B cell (primary cell): ENCODE data around the gene USP17L28. TPM values are rescaled to one million over a fixed set of nuclear protein-coding genes. Genes with fewer than 3 reads are reported as not detected.
A peak's percentile ranks its signal among the peaks of the same experiment; 100 is the strongest.
"Not testable (repeated sequence)": the region's sequence is repeated elsewhere in the genome, so short reads cannot be mapped to it uniquely, and the experiment has no call there.

Source experiments
- ATAC-seq: fragments of 200-7000 bp; cut with Tn5 transposase; one replicate; pipeline ENCODE4 v1.10.0; 2021; ENCODE audit warnings: low read depth, mild to moderate bottlenecking, moderate number of reproducible peaks, moderate library complexity
- CTCF ChIA-PET: fragments of 350-600 bp; sonication (Branson Sonifier 250); formaldehyde crosslinking; loops from one replicate; lab custom pipeline; 2021; ENCODE audit warnings: antibody characterized with exemption, inconsistent platforms; lab: Charles Lee
- POLR2A ChIA-PET: fragments of 350-600 bp; sonication (Branson Sonifier 250); formaldehyde crosslinking; loops from one replicate; lab custom pipeline; 2021; ENCODE audit warnings: antibody characterized with exemption; lab: Charles Lee
- DNase-seq: peaks from one replicate; pipeline ENCODE4 v3.0.0; 2013
- H2AFZ ChIP-seq: 2 replicates; pipeline ENCODE4 v1.6.1; 2012; ENCODE audit warnings: mild to moderate bottlenecking, low read depth, low read length; ENCODE audit not compliant: insufficient read depth, poor library complexity, severe bottlenecking
- H3K27ac ChIP-seq, 2 donors: 1 replicate in 1 of 2; 2 replicates in 1 of 2; pipeline ENCODE4 v1.5.1; 2012 to 2013; ENCODE audit warnings: low read length in 2 of 2, mild to moderate bottlenecking in 2 of 2, moderate library complexity in 1 of 2
- H3K27me3 ChIP-seq, 4 experiments: fragments of 200-600 bp in 1 of 4; sonication (generic) in 1 of 4; replicated peaks in 1 of 4; 1 replicate in 2 of 4; 2 replicates in 2 of 4; pipeline versions ENCODE4 v1.6.1 to v1.7.0; 2013 to 2016; ENCODE audit warnings: low read length in 3 of 4, mild to moderate bottlenecking in 2 of 4, mixed read lengths in 1 of 4, moderate library complexity in 1 of 4; ENCODE audit not compliant: insufficient read depth in 4 of 4, control insufficient read depth in 3 of 4; ENCODE audit errors: control extremely low read depth in 1 of 4
- H3K36me3 ChIP-seq, 2 experiments: replicated peaks in 1 of 2; 1 replicate in 1 of 2; 2 replicates in 1 of 2; pipeline versions ENCODE4 v1.6.1 to v1.7.1; 2013; ENCODE audit warnings: low read length in 1 of 2; ENCODE audit not compliant: insufficient read depth in 2 of 2, control insufficient read depth in 1 of 2; ENCODE audit errors: control extremely low read depth in 1 of 2, extremely low read depth in 1 of 2
- H3K4me1 ChIP-seq, 2 donors: fragments of 200-600 bp in 1 of 2; sonication (generic) in 1 of 2; 1 replicate in 1 of 2; 2 replicates in 1 of 2; pipeline versions ENCODE4 v1.5.1 to v1.6.1; 2013 to 2017; ENCODE audit warnings: low read length in 2 of 2; ENCODE audit not compliant: control insufficient read depth in 2 of 2, insufficient read depth in 2 of 2
- H3K4me2 ChIP-seq: replicated peaks from 2 replicates; pipeline ENCODE3; 2012; ENCODE audit warnings: mild to moderate bottlenecking, low read depth, low read length; ENCODE audit not compliant: poor library complexity, severe bottlenecking
- H3K4me3 ChIP-seq, 5 experiments: fragments of 200-600 bp in 1 of 5; sonication (generic) in 1 of 5; 1 replicate in 3 of 5; 2 replicates in 2 of 5; pipeline versions ENCODE4 v1.5.1 to v1.7.0; 2011 to 2016; ENCODE audit warnings: low read length in 4 of 5, mild to moderate bottlenecking in 4 of 5, low read depth in 2 of 5, control low read depth in 1 of 5, moderate library complexity in 1 of 5; ENCODE audit not compliant: insufficient read depth in 1 of 5; ENCODE audit errors: control extremely low read depth in 1 of 5, extremely low read depth in 1 of 5
- H3K79me2 ChIP-seq: fragments of 200-600 bp; sonication (generic); one replicate; pipeline ENCODE4 v1.6.0; 2016; ENCODE audit warnings: low read length; ENCODE audit not compliant: control insufficient read depth, insufficient read depth
- H3K9ac ChIP-seq: fragments of 200-600 bp; sonication (generic); 2 replicates; pipeline ENCODE4 v1.6.1; 2017; ENCODE audit warnings: mild to moderate bottlenecking, low read length, moderate library complexity
- H3K9me3 ChIP-seq, 3 donors: one replicate each; pipeline versions ENCODE4 v1.6.1 to v1.7.1; 2013; ENCODE audit warnings: low read length in 2 of 3; ENCODE audit not compliant: control insufficient read depth in 2 of 3, insufficient read depth in 1 of 3; ENCODE audit errors: control extremely low read depth in 1 of 3
- H4K20me1 ChIP-seq: 2 replicates; pipeline ENCODE4 v1.6.0; 2012; ENCODE audit warnings: mild to moderate bottlenecking, low read length; ENCODE audit not compliant: insufficient read depth, control insufficient read depth, poor library complexity, severe bottlenecking
- H3K27ac Mint-ChIP-seq: one replicate; pipeline ENCODE4 v1.8.0; 2021; ENCODE audit warnings: mixed read lengths
- H3K27me3 Mint-ChIP-seq: one replicate; pipeline ENCODE4 v1.8.0; 2021; ENCODE audit warnings: mixed read lengths
- H3K4me1 Mint-ChIP-seq: one replicate; pipeline ENCODE4 v1.8.0; 2021; ENCODE audit warnings: mixed read lengths
- H3K4me3 Mint-ChIP-seq: one replicate; pipeline ENCODE4 v1.8.0; 2021; ENCODE audit warnings: mixed read lengths
- H3K9me3 Mint-ChIP-seq: one replicate; pipeline ENCODE4 v1.8.0; 2022; ENCODE audit warnings: mixed read lengths; ENCODE audit not compliant: insufficient read depth
- EZH2 ChIP-seq: IDR thresholded peaks from 2 replicates; pipeline ENCODE4 v1.6.1; 2012; ENCODE audit warnings: borderline replicate concordance, low read depth, mild to moderate bottlenecking, moderate library complexity, low read length; ENCODE audit not compliant: insufficient read depth, poor library complexity, severe bottlenecking
- WGBS: methylation state at CpG from one replicate; pipeline ENCODE4 v1.1.5; 2013; ENCODE audit warnings: missing lambda C conversion rate; ENCODE audit not compliant: insufficient coverage; 5-methylcytosine and 5-hydroxymethylcytosine counted together
- intact Hi-C: fragments of 100-400 bp; cut with micrococcal nuclease; formaldehyde crosslinking; loops from one replicate; pipeline ENCODE4 v1.10.0; 2022
- polyA plus RNA-seq: library from polyadenylated mRNA; depleted of rRNA; stranded (reverse); fragments of >200 nt; gene quantifications from 2 replicates; pipeline ENCODE4 v1.2.3, GENCODE V29; 2012
- total RNA-seq, 2 donors: library from RNA; stranded (reverse); fragments of 120-200 nt in 1 of 2; gene quantifications; 1 replicate in 1 of 2; 2 replicates in 1 of 2; pipeline versions ENCODE4 v1.2.3 to v1.2.4, GENCODE V29; 2013 to 2022
- TF ChIP-seq, protein P1 (sequence below): fragments of 200-600 bp; IDR thresholded peaks from one replicate; pipeline ENCODE4 v1.8.0; 2022; ENCODE audit warnings: antibody characterized with exemption, mild to moderate bottlenecking

Gene USP17L28
- total and polyA plus RNA-seq, 2 donors (not counting 1 experiment from before 2014, with no cell fraction given): not detected

DNA sequence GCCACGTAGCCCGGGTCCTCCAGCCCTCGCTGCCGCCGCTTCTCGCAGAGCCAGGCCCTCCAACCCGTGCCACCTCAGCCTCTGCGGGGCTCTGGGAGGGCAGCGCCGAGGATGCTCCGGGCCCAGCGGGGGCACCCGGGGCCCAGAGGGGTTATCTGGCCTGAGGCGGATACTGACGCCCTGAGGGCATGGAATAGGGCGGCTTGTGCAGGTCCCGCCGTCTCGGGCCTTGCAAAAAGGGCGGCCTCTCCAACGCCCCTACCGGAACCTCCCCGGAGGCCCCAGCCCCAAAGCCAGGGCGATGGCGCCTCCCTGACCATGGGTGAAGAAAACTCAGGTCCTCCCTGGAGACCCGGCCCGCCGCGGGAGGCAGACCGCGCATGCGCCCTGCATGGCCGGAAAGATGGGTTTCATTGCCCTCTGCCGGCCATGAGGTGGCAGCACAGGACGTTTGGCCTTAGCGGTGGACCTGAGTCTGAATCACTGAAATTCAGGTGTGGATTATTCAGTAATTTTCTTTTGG is 32.4 kb downstream of the USP17L28 start:
- POLR2A ChIA-PET, H3K27ac ChIP-seq, H3K27me3 Mint-ChIP-seq, H3K9ac ChIP-seq, H3K9me3 ChIP-seq, H3K9me3 Mint-ChIP-seq, CTCF ChIA-PET, ATAC-seq, H3K4me1 Mint-ChIP-seq, H3K4me1 ChIP-seq, H3K27me3 ChIP-seq, H3K79me2 ChIP-seq, intact Hi-C loops, H4K20me1 ChIP-seq, H3K36me3 ChIP-seq: not testable (repeated sequence)
- H2AFZ ChIP-seq: peak overlapping the region; percentile 76
- DNase-seq: peak; percentile 52
- Mint-ChIP-seq H3K27ac (peak overlapping the region; percentile 20), H3K4me3 (peak overlapping the region; percentile 41)
- H3K4me2 ChIP-seq: peak overlapping the region; percentile 52
- peak overlapping the region in 2 of 5 experiments; percentile 37 to 48 for H3K4me3 ChIP-seq
- TF ChIP-seq, protein P1, sequence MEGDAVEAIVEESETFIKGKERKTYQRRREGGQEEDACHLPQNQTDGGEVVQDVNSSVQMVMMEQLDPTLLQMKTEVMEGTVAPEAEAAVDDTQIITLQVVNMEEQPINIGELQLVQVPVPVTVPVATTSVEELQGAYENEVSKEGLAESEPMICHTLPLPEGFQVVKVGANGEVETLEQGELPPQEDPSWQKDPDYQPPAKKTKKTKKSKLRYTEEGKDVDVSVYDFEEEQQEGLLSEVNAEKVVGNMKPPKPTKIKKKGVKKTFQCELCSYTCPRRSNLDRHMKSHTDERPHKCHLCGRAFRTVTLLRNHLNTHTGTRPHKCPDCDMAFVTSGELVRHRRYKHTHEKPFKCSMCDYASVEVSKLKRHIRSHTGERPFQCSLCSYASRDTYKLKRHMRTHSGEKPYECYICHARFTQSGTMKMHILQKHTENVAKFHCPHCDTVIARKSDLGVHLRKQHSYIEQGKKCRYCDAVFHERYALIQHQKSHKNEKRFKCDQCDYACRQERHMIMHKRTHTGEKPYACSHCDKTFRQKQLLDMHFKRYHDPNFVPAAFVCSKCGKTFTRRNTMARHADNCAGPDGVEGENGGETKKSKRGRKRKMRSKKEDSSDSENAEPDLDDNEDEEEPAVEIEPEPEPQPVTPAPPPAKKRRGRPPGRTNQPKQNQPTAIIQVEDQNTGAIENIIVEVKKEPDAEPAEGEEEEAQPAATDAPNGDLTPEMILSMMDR: peak; percentile 66
- WGBS: 57% methylated on average over 22 of the region's 36 CpGs

DNA sequence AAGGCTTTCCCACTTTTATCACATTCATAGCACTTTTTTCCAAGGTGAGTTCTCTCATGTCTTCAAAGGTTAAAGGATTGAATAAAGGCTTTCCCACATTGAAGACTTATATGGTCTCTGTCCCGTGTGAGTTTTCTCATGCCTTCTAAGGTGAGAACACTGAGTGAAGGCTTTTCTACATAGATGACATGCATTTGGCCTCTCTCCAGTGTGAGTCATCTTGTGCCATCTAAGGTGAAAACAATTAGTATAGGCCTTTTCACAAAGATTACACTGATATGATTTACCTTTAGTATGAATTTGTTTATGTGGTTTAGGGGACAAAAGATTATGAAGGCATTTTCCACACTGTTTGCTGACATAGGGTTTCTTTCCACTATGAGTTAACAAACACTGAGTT is 35.4 kb downstream of the USP17L28 start:
- Histone ChIP-seq H3K79me2 (no peaks in the 10 kb centered on the region), H3K36me3 (no peaks in the 10 kb centered on the region), H3K4me3 (no peak overlapping the region), H3K9ac (no peak overlapping the region), H3K9me3 (no peaks in the 10 kb centered on the region), H2AFZ (no peak overlapping the region), H3K4me2 (no peak overlapping the region), H4K20me1 (no peaks in the 10 kb centered on the region), H3K27me3 (no peaks in the 10 kb centered on the region), H3K4me1 (no peaks in the 10 kb centered on the region), H3K27ac (no peak overlapping the region)
- ChIA-PET POLR2A (no interaction called here), CTCF (no interaction called here)
- intact Hi-C loops: no loop called here
- H3K4me3 Mint-ChIP-seq: no peak overlapping the region
- DNase-seq: no peak
- H3K9me3 Mint-ChIP-seq: no peaks in the 10 kb centered on the region
- no peak overlapping the region for H3K27ac Mint-ChIP-seq
- TF ChIP-seq, protein P1: no peak
- TF ChIP-seq EZH2: no peak
- H3K27me3 Mint-ChIP-seq: peaks cover 3% of the 10 kb centered on the region
- H3K4me1 Mint-ChIP-seq: peaks cover 1% of the 10 kb centered on the region
- no CpG with 5 or more reads among the region's 1 CpG for WGBS
- no peak for ATAC-seq

DNA sequence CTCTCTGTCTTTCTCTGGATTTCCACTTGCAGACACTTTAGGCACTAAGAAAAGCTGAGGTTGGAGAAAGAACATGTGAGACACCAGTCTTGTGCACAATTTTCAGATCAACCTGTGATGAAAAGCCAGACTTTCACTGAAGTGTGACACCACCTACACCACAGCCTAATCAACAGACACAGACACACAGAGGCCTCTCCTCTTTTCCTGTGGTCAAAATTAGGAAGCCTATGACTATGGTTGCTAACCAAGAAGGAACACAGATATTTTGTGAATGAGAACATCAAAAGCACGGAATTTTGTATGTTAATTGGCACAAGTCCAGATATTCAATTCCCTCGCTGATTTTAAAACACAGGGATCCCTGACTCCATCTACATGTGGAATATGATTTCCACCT is 40.3 kb downstream of the USP17L28 start:
- H3K79me2 ChIP-seq, H3K27ac Mint-ChIP-seq, DNase-seq, H3K4me1 Mint-ChIP-seq, ATAC-seq, H3K9ac ChIP-seq, H3K4me3 Mint-ChIP-seq, H3K4me3 ChIP-seq, H4K20me1 ChIP-seq, H3K27ac ChIP-seq, H3K9me3 Mint-ChIP-seq, POLR2A ChIA-PET, H3K27me3 ChIP-seq, H2AFZ ChIP-seq, H3K4me2 ChIP-seq, CTCF ChIA-PET, H3K4me1 ChIP-seq, intact Hi-C loops, H3K27me3 Mint-ChIP-seq, H3K9me3 ChIP-seq, H3K36me3 ChIP-seq: not testable (repeated sequence)
- no CpG with 5 or more reads among the region's 2 CpGs for WGBS
